H9 (cell line): ENCODE measurements around the gene IFT122. TPM values are rescaled to one million over a fixed set of nuclear protein-coding genes. Genes with fewer than 3 reads are reported as not detected.

Experiments
- DNase-seq: peaks from one replicate; pipeline ENCODE4 v3.0.0-alpha.2; 2017
- H2AFZ ChIP-seq: one replicate; pipeline ENCODE4 v1.6.1; 2013; ENCODE audit warnings: mild to moderate bottlenecking, low read length, control low read depth, moderate library complexity
- H2AK5ac ChIP-seq: 2 replicates; pipeline ENCODE4 v1.6.1; 2013; ENCODE audit warnings: low read length, control low read depth, mixed read lengths; ENCODE audit not compliant: insufficient read length
- H2BK120ac ChIP-seq: one replicate; pipeline ENCODE4 v1.6.1; 2013; ENCODE audit warnings: low read depth, mild to moderate bottlenecking, low read length, control low read depth, inconsistent platforms; ENCODE audit not compliant: poor library complexity, severe bottlenecking
- H2BK12ac ChIP-seq: 2 replicates; pipeline ENCODE4 v1.6.1; 2013; ENCODE audit warnings: low read length, control low read depth, mixed read lengths, low read depth; ENCODE audit not compliant: insufficient read length
- H2BK15ac ChIP-seq: 2 replicates; pipeline ENCODE4 v1.6.1; 2013; ENCODE audit warnings: low read depth, low read length, control low read depth
- H2BK20ac ChIP-seq: one replicate; pipeline ENCODE4 v1.6.1; 2013; ENCODE audit warnings: low read depth, mild to moderate bottlenecking, low read length, control low read depth, inconsistent platforms; ENCODE audit not compliant: poor library complexity, severe bottlenecking
- H2BK5ac ChIP-seq: 2 replicates; pipeline ENCODE4 v1.6.1; 2013; ENCODE audit warnings: low read length, control low read depth, mixed read lengths; ENCODE audit not compliant: insufficient read length
- H3K14ac ChIP-seq: 2 replicates; pipeline ENCODE4 v1.6.1; 2013; ENCODE audit warnings: low read length, control low read depth; ENCODE audit not compliant: insufficient read depth
- H3K18ac ChIP-seq: 2 replicates; pipeline ENCODE4 v1.6.1; 2013; ENCODE audit warnings: low read depth, mild to moderate bottlenecking, mixed read lengths, low read length, control low read depth; ENCODE audit not compliant: insufficient read length
- H3K23ac ChIP-seq: 2 replicates; pipeline ENCODE4 v1.6.1; 2013; ENCODE audit warnings: low read length, control low read depth, mixed read lengths, low read depth; ENCODE audit not compliant: insufficient read length
- H3K23me2 ChIP-seq: 2 replicates; pipeline ENCODE4 v1.6.1; 2013; ENCODE audit warnings: low read depth, mild to moderate bottlenecking, mixed read lengths, low read length, control low read depth; ENCODE audit not compliant: insufficient read length, poor library complexity, severe bottlenecking
- H3K27ac ChIP-seq: 2 replicates; pipeline ENCODE4 v1.5.1; 2013; ENCODE audit warnings: low read length, control low read depth, mixed read lengths, low read depth; ENCODE audit not compliant: insufficient read length
- H3K27me3 ChIP-seq: 2 replicates; pipeline ENCODE4 v1.6.1; 2013; ENCODE audit warnings: low read length, control low read depth, inconsistent platforms; ENCODE audit not compliant: insufficient read depth
- H3K4ac ChIP-seq: 2 replicates; pipeline ENCODE4 v1.6.1; 2013; ENCODE audit warnings: low read depth, mild to moderate bottlenecking, control low read depth, inconsistent platforms, low read length, moderate library complexity
- H3K4me1 ChIP-seq: 2 replicates; pipeline ENCODE4 v1.6.1; 2013; ENCODE audit warnings: low read length, control low read depth, inconsistent platforms; ENCODE audit not compliant: insufficient read depth
- H3K4me2 ChIP-seq: 2 replicates; pipeline ENCODE4 v1.6.1; 2013; ENCODE audit warnings: low read length, control low read depth, mixed read lengths; ENCODE audit not compliant: insufficient read length, insufficient read depth
- H3K56ac ChIP-seq: 2 replicates; pipeline ENCODE4 v1.6.1; 2013; ENCODE audit warnings: low read depth, mild to moderate bottlenecking, mixed read lengths, low read length, control low read depth; ENCODE audit not compliant: insufficient read length
- H3K79me1 ChIP-seq: 2 replicates; pipeline ENCODE4 v1.6.1; 2013; ENCODE audit warnings: low read depth, mild to moderate bottlenecking, moderate library complexity, low read length, control low read depth, inconsistent platforms; ENCODE audit not compliant: insufficient read depth, poor library complexity, severe bottlenecking
- H3K79me2 ChIP-seq: 2 replicates; pipeline ENCODE4 v1.6.1; 2013; ENCODE audit warnings: low read length, control low read depth, inconsistent platforms; ENCODE audit not compliant: insufficient read depth
- H3K9ac ChIP-seq: 2 replicates; pipeline ENCODE4 v1.6.1; 2013; ENCODE audit warnings: low read length, control low read depth, mixed read lengths; ENCODE audit not compliant: insufficient read length; ENCODE audit errors: extremely low read depth
- H3K9me3 ChIP-seq: one replicate; pipeline ENCODE4 v1.6.1; 2013; ENCODE audit warnings: low read depth, low read length, inconsistent platforms; ENCODE audit not compliant: control insufficient read depth
- H3T11ph ChIP-seq: one replicate; pipeline ENCODE4 v1.6.1; 2013; ENCODE audit warnings: mild to moderate bottlenecking, low read length, control low read depth, inconsistent platforms
- H4K20me1 ChIP-seq: one replicate; pipeline ENCODE4 v1.6.1; 2013; ENCODE audit not compliant: control insufficient read depth, insufficient read length, insufficient read depth
- H4K5ac ChIP-seq: 2 replicates; pipeline ENCODE4 v1.6.1; 2013; ENCODE audit warnings: low read depth, mild to moderate bottlenecking, mixed read lengths, low read length, control low read depth; ENCODE audit not compliant: insufficient read length
- H4K8ac ChIP-seq: replicated peaks from 2 replicates; pipeline ENCODE4 v1.6.1; 2013; ENCODE audit warnings: low read length, control low read depth, mixed read lengths, low read depth; ENCODE audit not compliant: insufficient read length
- H4K91ac ChIP-seq: 2 replicates; pipeline ENCODE4 v1.6.1; 2013; ENCODE audit warnings: low read depth, mild to moderate bottlenecking, moderate library complexity, mixed read lengths, low read length, control low read depth; ENCODE audit not compliant: insufficient read length
- H3K27ac Mint-ChIP-seq, 3 experiments: 2 replicates in 2 of 3; 3 replicates in 1 of 3; pipeline ENCODE4 v1.8.0; 2020 to 2021; ENCODE audit warnings: mixed read lengths in 3 of 3, mild to moderate bottlenecking in 1 of 3, moderate library complexity in 1 of 3
- H3K27me3 Mint-ChIP-seq: 2 replicates; pipeline ENCODE4 v1.8.0; 2021; ENCODE audit warnings: low read depth, mild to moderate bottlenecking, moderate library complexity, mixed read lengths
- H3K36me3 Mint-ChIP-seq, 3 experiments: 2 replicates in 2 of 3; 3 replicates in 1 of 3; pipeline ENCODE4 v1.8.0; 2020 to 2021; ENCODE audit warnings: low read depth in 3 of 3, mixed read lengths in 3 of 3; ENCODE audit not compliant: insufficient read depth in 1 of 3
- H3K4me1 Mint-ChIP-seq, 2 experiments: 2 replicates each; pipeline ENCODE4 v1.8.0; 2020; ENCODE audit warnings: mixed read lengths in 2 of 2
- H3K4me3 Mint-ChIP-seq, 2 experiments: 2 replicates in 1 of 2; 3 replicates in 1 of 2; pipeline ENCODE4 v1.8.0; 2020 to 2021; ENCODE audit warnings: mild to moderate bottlenecking in 2 of 2, mixed read lengths in 2 of 2, moderate library complexity in 1 of 2
- H3K9me3 Mint-ChIP-seq, 2 experiments: 2 replicates in 1 of 2; 3 replicates in 1 of 2; pipeline ENCODE4 v1.8.0; 2020; ENCODE audit warnings: mild to moderate bottlenecking in 2 of 2, mixed read lengths in 2 of 2, moderate library complexity in 1 of 2
- CTCF ChIP-seq: fragments of 200-600 bp; sonication (generic); conservative IDR thresholded peaks from 3 replicates; pipeline ENCODE4 v1.8.0; 2021; ENCODE audit warnings: antibody characterized with exemption, mild to moderate bottlenecking
- WGBS: extraction: QIAGEN DNeasy Blood & Tissue Kit; methylation state at CpG from one replicate; pipeline ENCODE4 v1.1.7; 2013; ENCODE audit warnings: missing lambda C conversion rate, low lambda C conversion rate, mixed read lengths; ENCODE audit not compliant: insufficient read length; ENCODE audit errors: extremely low coverage; 5-methylcytosine and 5-hydroxymethylcytosine counted together
- total RNA-seq: library from RNA; stranded (reverse); gene quantifications from 2 replicates; pipeline ENCODE4 v1.2.1, GENCODE V29; 2021

The IFT122 gene
- total RNA-seq, 1 experiment from 2014 or later, result 19.3 TPM

GRCh38 chr3:129441782-129442181 lies 1.8 kb downstream of the IFT122 start:
- no peak overlapping the region for H3K23ac ChIP-seq
- no peak overlapping the region for H2BK12ac ChIP-seq
- Mint-ChIP-seq H3K9me3 (no peaks in the 10 kb centered on the region), H3K4me1 (peaks cover 35% of the 10 kb centered on the region in 2 experiments), H3K27ac (no peak overlapping the region), H3K4me3 (peak overlapping the region; percentile 96 to 99; a peak in 2 of 5 replicates), H3K27me3 (no peaks in the 10 kb centered on the region), H3K36me3 (peaks cover 7 to 21% (median 15%) of the 10 kb centered on the region in 3 experiments; a peak in 6 of 7 replicates)
- TF ChIP-seq CTCF, result no peak
- H3K27ac ChIP-seq, result no peak overlapping the region
- no peak overlapping the region for H2BK5ac ChIP-seq
- H2AK5ac ChIP-seq, result no peak overlapping the region
- no peak overlapping the region for H4K91ac ChIP-seq
- H4K5ac ChIP-seq, result no peak overlapping the region
- H3K23me2 ChIP-seq, result peaks cover 7% of the 10 kb centered on the region
- H2BK15ac ChIP-seq, result no peak overlapping the region
- H3K14ac ChIP-seq, result no peak overlapping the region
- no peak overlapping the region for H2BK20ac ChIP-seq
- peaks cover 4% of the 10 kb centered on the region; the same call in 1 of the 2 replicates for H3K4me1 ChIP-seq
- no peak overlapping the region for H3K18ac ChIP-seq
- H3K79me2 ChIP-seq, result peaks cover 2% of the 10 kb centered on the region; the same call in 1 of the 2 replicates
- H3K27me3 ChIP-seq, result no peaks in the 10 kb centered on the region
- no peaks in the 10 kb centered on the region for H4K20me1 ChIP-seq
- DNase-seq, result no peak
- no peaks in the 10 kb centered on the region for H3K9me3 ChIP-seq
- no peaks in the 10 kb centered on the region for H3K79me1 ChIP-seq
- H3K4ac ChIP-seq, result no peak overlapping the region
- H3T11ph ChIP-seq, result no peak overlapping the region
- no peak overlapping the region for H3K9ac ChIP-seq
- H2BK120ac ChIP-seq, result no peak overlapping the region
- no peak overlapping the region for H3K56ac ChIP-seq
- H3K4me2 ChIP-seq, result no peak overlapping the region
- H4K8ac ChIP-seq, result no peak overlapping the region
- WGBS, result no CpG with 5 or more reads among the region's 4 CpGs
- no peak overlapping the region for H2AFZ ChIP-seq
